T follicular helper cell (primary cell): ENCODE results near the gene NUAK1.

Experiments used
- DNase-seq: peaks from one replicate; pipeline ENCODE4 v3.0.0-alpha.2; 2020; ENCODE audit warnings: low read depth

Gene NUAK1

GRCh38 chr12:106063826-106064720 lies 74.7 kb downstream of the NUAK1 start:
- DNase-seq, result no peak

GRCh38 chr12:106062693-106063092 lies 76.1 kb downstream of the NUAK1 start:
- no peak for DNase-seq

GRCh38 chr12:106058256-106059182 lies 80.2 kb downstream of the NUAK1 start:
- DNase-seq, result no peak

GRCh38 chr12:106054049-106054448 lies 84.7 kb downstream of the NUAK1 start:
- no peak for DNase-seq

- DNase-seq, result no peak
These were observed 86.8 kb downstream of the NUAK1 start for GRCh38 chr12:106051853-106052531.

- DNase-seq, result no peak
These were observed 89.2 kb downstream of the NUAK1 start for GRCh38 chr12:106049546-106049945.

- no peak for DNase-seq
These were observed 89.6 kb downstream of the NUAK1 start for GRCh38 chr12:106049105-106049504.

GRCh38 chr12:106048676-106049075 lies 90.1 kb downstream of the NUAK1 start:
- DNase-seq, result no peak

GRCh38 chr12:106048016-106048415 lies 90.7 kb downstream of the NUAK1 start:
- DNase-seq, result no peak

GRCh38 chr12:106046947-106047346 lies 91.8 kb downstream of the NUAK1 start:
- no peak for DNase-seq

- DNase-seq, result no peak
These were observed 92.4 kb downstream of the NUAK1 start for GRCh38 chr12:106046301-106046846.

- no peak for DNase-seq
These were observed 93.5 kb downstream of the NUAK1 start for GRCh38 chr12:106045251-106045674.

GRCh38 chr12:106044773-106045172 lies 94.0 kb downstream of the NUAK1 start:
- no peak for DNase-seq

GRCh38 chr12:106042037-106042436 lies 96.7 kb downstream of the NUAK1 start:
- no peak for DNase-seq

GRCh38 chr12:106040521-106040920 lies 98.2 kb downstream of the NUAK1 start:
- no peak for DNase-seq

GRCh38 chr12:106039646-106040404 lies 98.9 kb downstream of the NUAK1 start:
- no peak for DNase-seq

- DNase-seq, result no peak
These were observed 99.5 kb downstream of the NUAK1 start for GRCh38 chr12:106039242-106039641.

GRCh38 chr12:106037524-106038298 lies 101.0 kb downstream of the NUAK1 start:
- no peak for DNase-seq

GRCh38 chr12:106035421-106035820 lies 103.3 kb downstream of the NUAK1 start:
- no peak for DNase-seq

GRCh38 chr12:106034316-106034715 lies 104.4 kb downstream of the NUAK1 start:
- no peak for DNase-seq
